ENCODE results near the gene LRRC8A.
"Not testable (repeated sequence)": the region's sequence is repeated elsewhere in the genome, so short reads cannot be mapped to it uniquely, and the experiment has no call there.

Gene LRRC8A

GRCh38 chr9:128947527-128948301 is 65.8 kb downstream of the LRRC8A start, which contains the start of the genes DOLK and NUP188:
Gene DOLK (minus strand): TSS chr9:128947603. CDS start chr9:128947303, 300 bp downstream.
Gene NUP188 (plus strand): TSS chr9:128947699. CDS start chr9:128947720, 21 bp downstream.
- TF ChIP-seq, protein P1, sequence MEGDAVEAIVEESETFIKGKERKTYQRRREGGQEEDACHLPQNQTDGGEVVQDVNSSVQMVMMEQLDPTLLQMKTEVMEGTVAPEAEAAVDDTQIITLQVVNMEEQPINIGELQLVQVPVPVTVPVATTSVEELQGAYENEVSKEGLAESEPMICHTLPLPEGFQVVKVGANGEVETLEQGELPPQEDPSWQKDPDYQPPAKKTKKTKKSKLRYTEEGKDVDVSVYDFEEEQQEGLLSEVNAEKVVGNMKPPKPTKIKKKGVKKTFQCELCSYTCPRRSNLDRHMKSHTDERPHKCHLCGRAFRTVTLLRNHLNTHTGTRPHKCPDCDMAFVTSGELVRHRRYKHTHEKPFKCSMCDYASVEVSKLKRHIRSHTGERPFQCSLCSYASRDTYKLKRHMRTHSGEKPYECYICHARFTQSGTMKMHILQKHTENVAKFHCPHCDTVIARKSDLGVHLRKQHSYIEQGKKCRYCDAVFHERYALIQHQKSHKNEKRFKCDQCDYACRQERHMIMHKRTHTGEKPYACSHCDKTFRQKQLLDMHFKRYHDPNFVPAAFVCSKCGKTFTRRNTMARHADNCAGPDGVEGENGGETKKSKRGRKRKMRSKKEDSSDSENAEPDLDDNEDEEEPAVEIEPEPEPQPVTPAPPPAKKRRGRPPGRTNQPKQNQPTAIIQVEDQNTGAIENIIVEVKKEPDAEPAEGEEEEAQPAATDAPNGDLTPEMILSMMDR (conservative IDR thresholded peaks at IDR 0.05; ENCODE audit: low read length), result no peak

DNA sequence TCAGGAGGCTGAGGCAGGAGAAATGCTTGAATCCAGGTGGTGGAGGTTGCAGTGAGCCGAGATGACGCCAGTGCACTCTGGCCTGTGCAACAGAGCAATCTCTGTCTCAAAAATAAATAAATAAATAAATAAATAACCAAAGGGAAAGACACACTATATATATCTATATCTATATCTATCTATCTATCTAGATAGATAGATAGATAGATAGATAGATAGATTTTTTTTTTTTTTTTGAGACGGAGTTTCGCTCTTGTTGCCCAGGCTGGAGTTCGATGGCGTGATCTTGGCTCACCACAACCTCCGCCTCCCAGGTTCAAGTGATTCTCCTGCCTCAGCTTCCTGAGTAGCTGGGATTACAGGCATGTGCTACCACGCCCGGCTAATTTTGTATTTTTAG is 79.5 kb downstream of the LRRC8A start:
- DNase-seq (ENCODE audit: low read depth); H3K4me3 ChIP-seq (ENCODE audit: low read length): not testable (repeated sequence)

More at GRCh38 chr9:128947527-128948301, 65.8 kb downstream of the LRRC8A start, which contains the start of the genes DOLK and NUP188:
- peak within 1 kb of the TSS; percentile 93 for H3K4me3 ChIP-seq (ENCODE audit: low read length)
- DNase-seq (ENCODE audit: low read depth), result peak; percentile 85
